BJ (cell line): ENCODE data around the gene DDX3X. TPM values are rescaled to one million over a fixed set of nuclear protein-coding genes. Genes with fewer than 3 reads are reported as not detected.
"Not testable (repeated sequence)": the region's sequence is repeated elsewhere in the genome, so short reads cannot be mapped to it uniquely, and the experiment has no call there.

Experiments
- CTCF ChIA-PET: fragments of 350-600 bp; formaldehyde crosslinking; extraction: SDS; loops from one replicate; lab custom pipeline; 2021; ENCODE audit warnings: antibody characterized with exemption, inconsistent platforms; lab: Yijun Ruan, JAX
- POLR2A ChIA-PET: fragments of 300-600 bp; sonication (Branson Sonifier 250); formaldehyde crosslinking; extraction: SDS; loops from one replicate; lab custom pipeline; 2021; ENCODE audit warnings: antibody characterized with exemption; lab: Charles Lee
- DNase-seq: peaks from one replicate; pipeline ENCODE4 v3.0.0-alpha.2; 2011; ENCODE audit warnings: low read depth
- H3K27me3 ChIP-seq: 2 replicates; pipeline ENCODE4 v1.6.0; 2011; ENCODE audit warnings: low read length; ENCODE audit not compliant: control insufficient read depth, insufficient read depth
- H3K36me3 ChIP-seq: 2 replicates; pipeline ENCODE4 v1.5.1; 2011; ENCODE audit warnings: low read length; ENCODE audit not compliant: control insufficient read depth, insufficient read depth
- H3K4me3 ChIP-seq: 2 replicates; pipeline ENCODE4 v1.5.1; 2011; ENCODE audit warnings: low read depth, mild to moderate bottlenecking, control low read depth, low read length
- polyA plus RNA-seq: library from polyadenylated mRNA; depleted of rRNA; stranded (reverse); fragments of >200 nt; gene quantifications from 2 replicates; pipeline ENCODE4 v1.2.3, GENCODE V29; 2011
- TF ChIP-seq, protein P1 (sequence below): IDR thresholded peaks from 2 replicates; pipeline ENCODE4 v1.5.1; 2011; ENCODE audit warnings: low read depth, mild to moderate bottlenecking, control low read depth, inconsistent platforms, low read length, moderate library complexity; ENCODE audit not compliant: insufficient read depth

The DDX3X gene
- polyA plus RNA-seq, 1 experiment = 76.2 TPM

DNA sequence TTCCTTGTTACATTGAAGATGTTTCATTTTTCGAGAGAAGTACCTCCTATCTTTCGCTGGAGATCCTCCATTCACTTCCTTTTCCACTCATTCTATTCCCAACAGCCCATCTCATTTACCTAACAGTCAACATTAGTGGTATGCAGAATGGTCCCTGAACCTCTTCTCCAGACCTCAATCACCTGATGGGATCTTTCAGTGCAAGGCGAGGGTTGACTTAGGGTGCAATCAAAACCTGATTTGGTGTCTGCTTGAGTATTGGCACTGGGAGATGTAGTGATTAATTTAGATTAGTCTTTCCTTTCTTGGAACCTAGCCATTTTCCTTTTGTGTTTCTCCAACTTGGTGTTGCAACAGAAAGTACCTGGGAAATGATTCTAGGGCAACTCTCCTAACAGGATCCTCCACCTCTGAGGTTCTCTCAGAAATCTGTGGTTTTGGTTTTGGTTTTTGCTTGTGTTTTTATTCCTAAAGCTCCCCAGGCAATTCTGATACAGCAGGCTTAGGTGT is 18.4 kb downstream of the DDX3X start:
- CTCF ChIA-PET = no interaction called here
- Histone ChIP-seq H3K4me3 (no peak overlapping the region), H3K27me3 (no peaks in the 10 kb centered on the region), H3K36me3 (no peaks in the 10 kb centered on the region)
- POLR2A ChIA-PET = no interaction called here
- DNase-seq = no peak
- TF ChIP-seq, protein P1, sequence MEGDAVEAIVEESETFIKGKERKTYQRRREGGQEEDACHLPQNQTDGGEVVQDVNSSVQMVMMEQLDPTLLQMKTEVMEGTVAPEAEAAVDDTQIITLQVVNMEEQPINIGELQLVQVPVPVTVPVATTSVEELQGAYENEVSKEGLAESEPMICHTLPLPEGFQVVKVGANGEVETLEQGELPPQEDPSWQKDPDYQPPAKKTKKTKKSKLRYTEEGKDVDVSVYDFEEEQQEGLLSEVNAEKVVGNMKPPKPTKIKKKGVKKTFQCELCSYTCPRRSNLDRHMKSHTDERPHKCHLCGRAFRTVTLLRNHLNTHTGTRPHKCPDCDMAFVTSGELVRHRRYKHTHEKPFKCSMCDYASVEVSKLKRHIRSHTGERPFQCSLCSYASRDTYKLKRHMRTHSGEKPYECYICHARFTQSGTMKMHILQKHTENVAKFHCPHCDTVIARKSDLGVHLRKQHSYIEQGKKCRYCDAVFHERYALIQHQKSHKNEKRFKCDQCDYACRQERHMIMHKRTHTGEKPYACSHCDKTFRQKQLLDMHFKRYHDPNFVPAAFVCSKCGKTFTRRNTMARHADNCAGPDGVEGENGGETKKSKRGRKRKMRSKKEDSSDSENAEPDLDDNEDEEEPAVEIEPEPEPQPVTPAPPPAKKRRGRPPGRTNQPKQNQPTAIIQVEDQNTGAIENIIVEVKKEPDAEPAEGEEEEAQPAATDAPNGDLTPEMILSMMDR = no peak

DNA sequence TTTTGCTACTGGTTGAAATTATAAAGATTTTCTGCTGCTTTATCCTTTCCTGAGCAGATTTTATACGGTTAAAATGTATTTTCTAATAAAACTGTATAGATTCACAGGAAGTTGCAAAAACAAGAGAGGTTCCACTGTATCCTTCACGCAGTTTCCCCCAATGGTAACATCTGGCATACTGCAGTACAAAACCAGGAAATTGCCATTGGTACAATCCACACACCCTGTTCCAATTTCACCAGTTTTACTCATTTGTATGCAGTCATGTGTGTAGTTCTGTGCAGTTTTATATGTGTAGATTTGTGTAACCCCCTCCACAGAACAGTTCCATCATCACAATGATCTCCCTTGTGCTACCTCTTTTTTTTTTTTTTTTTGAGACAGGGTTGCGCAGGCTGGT is 20.0 kb downstream of the DDX3X start:
- no peaks in the 10 kb centered on the region for H3K27me3 ChIP-seq
- CTCF ChIA-PET = no interaction called here

DNA sequence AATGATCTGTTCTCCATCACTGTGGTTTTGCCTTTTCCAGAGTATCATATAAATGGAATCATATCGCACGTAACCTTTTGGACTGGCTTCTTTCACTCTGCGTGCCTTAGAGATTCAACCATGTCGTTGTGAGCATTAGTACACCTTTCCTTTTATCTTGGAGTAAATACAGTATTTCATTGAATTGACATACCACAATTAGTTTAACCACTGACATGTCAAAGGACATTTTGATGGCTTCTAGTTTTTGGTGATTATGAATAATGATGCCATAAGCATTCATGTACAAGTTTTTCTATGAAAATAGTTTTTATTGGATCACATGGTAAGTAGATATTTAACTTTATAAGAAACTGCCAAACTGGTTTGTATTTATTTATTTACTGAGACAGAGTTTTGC is 35.2 kb downstream of the DDX3X start:
- DNase-seq = no peak
- Histone ChIP-seq H3K36me3 (no peaks in the 10 kb centered on the region), H3K27me3 (no peaks in the 10 kb centered on the region), H3K4me3 (no peak overlapping the region)
- TF ChIP-seq, protein P1 = no peak
- ChIA-PET POLR2A (no interaction called here), CTCF (no interaction called here)

More for the DNA sequence above, 20.0 kb downstream of the DDX3X start:
- POLR2A ChIA-PET = no interaction called here
- H3K36me3 ChIP-seq = no peaks in the 10 kb centered on the region
- TF ChIP-seq, protein P1 = no peak
- DNase-seq = no peak
- H3K4me3 ChIP-seq = no peak overlapping the region

DNA sequence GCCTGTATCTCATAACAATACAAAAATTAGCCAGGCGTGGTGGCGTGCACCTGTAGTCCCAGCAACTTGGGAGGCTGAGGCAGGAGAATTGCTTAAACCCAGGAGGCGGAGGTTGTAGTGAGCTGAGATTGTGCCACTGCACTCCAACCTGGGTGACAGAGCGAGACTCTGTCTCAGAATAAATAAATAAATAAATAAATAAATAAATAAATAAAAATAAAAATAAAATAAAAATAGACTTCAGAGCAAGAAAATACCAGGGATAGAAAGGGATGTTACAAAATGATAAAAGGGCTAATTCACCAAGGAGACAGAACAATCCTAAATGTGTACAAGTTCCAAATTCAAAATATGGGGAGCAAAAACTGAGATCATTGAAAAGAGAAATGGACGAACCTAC is 37.6 kb downstream of the DDX3X start:
- H3K4me3 ChIP-seq, CTCF ChIA-PET, POLR2A ChIA-PET, DNase-seq, H3K27me3 ChIP-seq, H3K36me3 ChIP-seq: not testable (repeated sequence)

DNA sequence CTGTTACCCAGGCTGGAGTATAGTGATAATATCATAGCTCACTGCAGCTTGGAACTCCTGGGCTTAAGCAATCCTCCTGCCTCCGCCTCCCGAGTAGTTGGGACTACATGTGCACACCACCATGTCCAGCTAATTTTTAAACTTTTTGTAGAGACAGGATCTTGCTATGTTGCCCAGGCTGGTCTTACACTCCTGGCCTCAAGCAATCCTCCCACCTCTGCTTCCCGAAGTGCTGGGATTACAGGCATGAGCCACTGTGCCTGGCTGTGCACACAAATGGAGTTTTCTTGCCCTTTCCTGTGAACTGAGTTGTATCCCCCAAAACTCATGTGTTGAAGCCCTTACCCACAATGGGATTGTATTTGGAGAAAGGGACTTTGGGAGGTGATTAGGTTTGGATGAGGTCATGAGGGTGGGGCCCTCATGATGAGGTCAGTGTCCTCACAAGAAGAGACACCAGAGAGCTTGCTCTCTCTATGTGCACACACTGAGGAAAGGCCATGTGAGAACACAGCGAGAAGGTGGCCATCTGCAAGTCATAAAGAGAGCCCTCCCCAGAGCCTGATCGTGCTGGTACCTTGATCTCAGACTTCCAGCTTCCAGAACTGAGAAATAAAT is 40.1 kb downstream of the DDX3X start:
- no peaks in the 10 kb centered on the region for H3K27me3 ChIP-seq
- DNase-seq = no peak
- no peak overlapping the region for H3K4me3 ChIP-seq
- TF ChIP-seq, protein P1 = no peak
- ChIA-PET CTCF (no interaction called here), POLR2A (no interaction called here)
- no peaks in the 10 kb centered on the region for H3K36me3 ChIP-seq

DNA sequence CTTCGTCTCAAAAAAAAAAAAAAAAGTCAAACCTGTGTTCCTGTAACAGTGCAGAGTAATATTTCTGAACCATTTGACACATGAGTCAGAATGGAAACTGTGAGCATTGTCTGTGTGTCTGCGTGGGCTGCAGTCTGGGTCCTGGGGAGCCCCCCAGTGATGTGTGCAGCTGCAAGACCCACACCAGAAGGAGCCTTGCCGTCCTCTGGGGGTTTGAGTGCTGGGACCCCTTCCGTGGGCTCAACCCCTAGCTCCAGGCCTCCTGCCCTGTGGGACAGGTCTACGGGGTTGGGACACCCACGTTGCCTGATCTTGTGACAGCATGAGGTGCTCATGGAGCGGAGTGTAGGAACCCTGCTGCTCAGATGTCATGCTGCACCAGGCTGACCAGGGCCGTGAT is 43.7 kb downstream of the DDX3X start:
- H3K4me3 ChIP-seq = no peak overlapping the region
- ChIA-PET POLR2A (interaction anchor here (0.5 kb wide), 1 partner anchor 156 kb away, joined by 3 read pairs; no protein-coding TSS in a partner anchor), CTCF (no interaction called here)
- DNase-seq = no peak
- TF ChIP-seq, protein P1 = no peak
- H3K36me3 ChIP-seq = no peaks in the 10 kb centered on the region
- no peaks in the 10 kb centered on the region for H3K27me3 ChIP-seq
